ENCODE data around the gene RIT2.

RIT2 gene

GRCh38 chr18:42893977-42894376 lies 221.5 kb downstream of the RIT2 start:
- H3K27ac Mint-ChIP-seq: no peak overlapping the region
- H3K4me1 Mint-ChIP-seq (ENCODE audit: low read depth): no peaks in the 10 kb centered on the region
- H3K36me3 Mint-ChIP-seq (ENCODE audit: low read depth): no peaks in the 10 kb centered on the region
- H3K27me3 Mint-ChIP-seq: no peaks in the 10 kb centered on the region
- no peak overlapping the region for H3K4me3 Mint-ChIP-seq
- peaks cover 6% of the 10 kb centered on the region for H3K9me3 Mint-ChIP-seq

GRCh38 chr18:42892181-42892580 lies 223.3 kb downstream of the RIT2 start:
- Mint-ChIP-seq H3K4me1 (ENCODE audit: low read depth) (no peaks in the 10 kb centered on the region), H3K36me3 (ENCODE audit: low read depth) (no peaks in the 10 kb centered on the region), H3K27ac (no peak overlapping the region), H3K27me3 (no peaks in the 10 kb centered on the region), H3K9me3 (peaks cover 12% of the 10 kb centered on the region), H3K4me3 (no peak overlapping the region)

DNA sequence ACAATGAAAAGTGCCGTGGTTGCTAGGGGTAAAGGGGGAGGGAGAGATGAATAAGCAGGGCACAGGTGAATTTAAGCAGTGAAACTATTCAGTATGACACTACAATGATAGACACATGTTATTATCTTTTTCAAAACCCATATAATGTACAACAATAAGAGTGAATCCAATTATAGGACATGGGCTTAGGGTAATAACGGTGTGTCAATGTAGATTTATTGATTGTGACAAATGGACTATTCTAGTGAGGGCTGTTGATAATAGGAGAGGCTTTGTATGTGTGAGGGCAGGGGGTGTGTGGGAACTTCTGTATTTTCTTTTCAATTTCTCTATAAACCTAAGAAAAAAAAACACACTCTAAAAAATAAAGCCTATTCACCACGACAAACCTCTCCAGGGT lies 223.8 kb downstream of the RIT2 start:
- no peaks in the 10 kb centered on the region for H3K36me3 Mint-ChIP-seq (ENCODE audit: low read depth)
- no peak overlapping the region for H3K27ac Mint-ChIP-seq
- H3K27me3 Mint-ChIP-seq: no peaks in the 10 kb centered on the region
- H3K4me3 Mint-ChIP-seq: no peak overlapping the region
- no peaks in the 10 kb centered on the region for H3K4me1 Mint-ChIP-seq (ENCODE audit: low read depth)
- H3K9me3 Mint-ChIP-seq: peaks cover 12% of the 10 kb centered on the region

- H3K27ac Mint-ChIP-seq: no peak overlapping the region
- no peaks in the 10 kb centered on the region for H3K27me3 Mint-ChIP-seq
- no peaks in the 10 kb centered on the region for H3K4me1 Mint-ChIP-seq (ENCODE audit: low read depth)
- no peaks in the 10 kb centered on the region for H3K36me3 Mint-ChIP-seq (ENCODE audit: low read depth)
- H3K4me3 Mint-ChIP-seq: no peak overlapping the region
- peaks cover 16% of the 10 kb centered on the region for H3K9me3 Mint-ChIP-seq
These were observed 232.3 kb downstream of the RIT2 start for GRCh38 chr18:42883169-42883568.

GRCh38 chr18:42882122-42882521 lies 233.4 kb downstream of the RIT2 start:
- Mint-ChIP-seq H3K27ac (no peak overlapping the region), H3K9me3 (peaks cover 12% of the 10 kb centered on the region), H3K36me3 (ENCODE audit: low read depth) (no peaks in the 10 kb centered on the region), H3K4me3 (no peak overlapping the region), H3K4me1 (ENCODE audit: low read depth) (no peaks in the 10 kb centered on the region), H3K27me3 (no peaks in the 10 kb centered on the region)

DNA sequence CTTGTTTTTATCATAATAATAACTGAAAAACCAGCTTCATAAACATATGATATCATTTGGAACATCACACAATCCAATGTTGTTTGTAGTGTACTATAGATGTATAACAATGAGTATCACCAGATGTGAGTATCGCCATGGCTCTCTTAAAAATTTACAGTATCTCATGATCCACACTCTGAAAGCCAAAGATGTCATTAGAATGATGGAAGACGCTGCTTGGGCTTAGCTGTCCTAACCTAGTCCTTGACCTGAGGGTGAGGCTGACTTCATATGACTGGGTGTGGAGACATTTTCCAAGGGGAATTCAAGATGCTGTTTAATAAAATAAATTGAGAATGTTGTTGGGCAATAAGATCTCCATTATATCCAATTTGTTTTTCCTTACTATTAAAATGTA lies 242.6 kb downstream of the RIT2 start:
- Mint-ChIP-seq H3K4me1 (ENCODE audit: low read depth) (no peaks in the 10 kb centered on the region), H3K4me3 (no peak overlapping the region), H3K9me3 (peaks cover 7% of the 10 kb centered on the region), H3K27ac (no peak overlapping the region), H3K27me3 (no peaks in the 10 kb centered on the region), H3K36me3 (ENCODE audit: low read depth) (no peaks in the 10 kb centered on the region)

DNA sequence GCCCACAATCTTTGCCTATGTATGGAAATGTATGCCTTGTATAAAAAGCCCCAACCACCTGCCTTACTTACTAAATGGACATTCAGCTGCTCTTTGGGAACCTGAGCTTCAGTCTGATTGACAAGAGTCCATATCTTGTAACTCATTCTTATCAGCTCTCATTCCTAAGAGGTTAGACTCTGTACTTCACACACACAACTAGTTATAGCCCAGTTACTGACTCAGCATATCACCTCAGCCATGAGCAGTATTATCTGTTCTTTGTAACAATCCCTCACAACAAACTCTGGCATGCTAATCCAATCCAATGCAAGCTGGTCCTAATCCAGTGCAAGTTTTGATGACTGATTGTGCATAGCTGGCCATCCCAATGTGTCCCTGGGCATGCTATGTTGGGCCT lies 250.6 kb downstream of the RIT2 start:
- no peaks in the 10 kb centered on the region for H3K27me3 Mint-ChIP-seq
- no peak overlapping the region for H3K4me3 Mint-ChIP-seq
- H3K27ac Mint-ChIP-seq: no peak overlapping the region
- H3K36me3 Mint-ChIP-seq (ENCODE audit: low read depth): no peaks in the 10 kb centered on the region
- H3K9me3 Mint-ChIP-seq: peaks cover 5% of the 10 kb centered on the region
- H3K4me1 Mint-ChIP-seq (ENCODE audit: low read depth): no peaks in the 10 kb centered on the region

GRCh38 chr18:42861271-42861670 lies 254.2 kb downstream of the RIT2 start:
- H3K4me3 Mint-ChIP-seq: no peak overlapping the region
- H3K27ac Mint-ChIP-seq: no peak overlapping the region
- H3K27me3 Mint-ChIP-seq: no peaks in the 10 kb centered on the region
- peaks cover 3% of the 10 kb centered on the region for H3K9me3 Mint-ChIP-seq
- H3K4me1 Mint-ChIP-seq (ENCODE audit: low read depth): no peaks in the 10 kb centered on the region
- H3K36me3 Mint-ChIP-seq (ENCODE audit: low read depth): no peaks in the 10 kb centered on the region

GRCh38 chr18:42860548-42860947 lies 254.9 kb downstream of the RIT2 start:
- H3K4me1 Mint-ChIP-seq (ENCODE audit: low read depth): no peaks in the 10 kb centered on the region
- no peak overlapping the region for H3K4me3 Mint-ChIP-seq
- H3K27me3 Mint-ChIP-seq: no peaks in the 10 kb centered on the region
- peaks cover 3% of the 10 kb centered on the region for H3K9me3 Mint-ChIP-seq
- H3K27ac Mint-ChIP-seq: no peak overlapping the region
- H3K36me3 Mint-ChIP-seq (ENCODE audit: low read depth): no peaks in the 10 kb centered on the region

- no peak overlapping the region for H3K27ac Mint-ChIP-seq
- no peak overlapping the region for H3K4me3 Mint-ChIP-seq
- H3K36me3 Mint-ChIP-seq (ENCODE audit: low read depth): no peaks in the 10 kb centered on the region
- H3K9me3 Mint-ChIP-seq: peaks cover 3% of the 10 kb centered on the region
- no peaks in the 10 kb centered on the region for H3K27me3 Mint-ChIP-seq
- H3K4me1 Mint-ChIP-seq (ENCODE audit: low read depth): no peaks in the 10 kb centered on the region
These were observed 255.5 kb downstream of the RIT2 start for GRCh38 chr18:42860011-42860410.

DNA sequence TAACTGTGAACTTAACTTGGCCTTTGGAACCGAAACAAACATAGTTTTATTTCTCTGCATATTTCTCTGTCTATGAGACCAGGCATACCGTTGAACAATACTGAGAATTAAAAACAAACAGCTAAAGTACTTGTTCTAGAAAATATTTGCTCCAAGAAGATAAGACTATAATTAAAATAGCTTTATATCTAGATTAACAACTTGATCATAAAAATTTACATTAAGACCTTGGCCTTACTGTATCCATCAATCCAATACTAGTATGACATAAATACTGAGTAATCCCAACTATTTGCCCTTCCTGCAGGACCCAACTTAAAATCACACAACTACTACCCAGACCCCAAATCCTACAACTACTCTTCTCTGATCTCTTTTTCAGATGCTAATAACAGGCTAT lies 260.9 kb downstream of the RIT2 start:
- Mint-ChIP-seq H3K4me3 (no peak overlapping the region), H3K36me3 (ENCODE audit: low read depth) (no peaks in the 10 kb centered on the region), H3K4me1 (ENCODE audit: low read depth) (no peaks in the 10 kb centered on the region), H3K9me3 (peaks cover 3% of the 10 kb centered on the region), H3K27ac (no peak overlapping the region), H3K27me3 (no peaks in the 10 kb centered on the region)

GRCh38 chr18:42850174-42851083 lies 265.1 kb downstream of the RIT2 start:
- Mint-ChIP-seq H3K27me3 (no peaks in the 10 kb centered on the region), H3K36me3 (ENCODE audit: low read depth) (no peaks in the 10 kb centered on the region), H3K4me3 (no peak overlapping the region), H3K9me3 (peaks cover 3% of the 10 kb centered on the region), H3K4me1 (ENCODE audit: low read depth) (no peaks in the 10 kb centered on the region), H3K27ac (no peak overlapping the region)

- H3K9me3 Mint-ChIP-seq: peaks cover 16% of the 10 kb centered on the region
- no peaks in the 10 kb centered on the region for H3K27me3 Mint-ChIP-seq
- H3K4me1 Mint-ChIP-seq (ENCODE audit: low read depth): no peaks in the 10 kb centered on the region
- no peaks in the 10 kb centered on the region for H3K36me3 Mint-ChIP-seq (ENCODE audit: low read depth)
- H3K27ac Mint-ChIP-seq: no peak overlapping the region
- no peak overlapping the region for H3K4me3 Mint-ChIP-seq
These were observed 276.1 kb downstream of the RIT2 start for GRCh38 chr18:42839408-42839807.

GRCh38 chr18:42838546-42839145 lies 276.8 kb downstream of the RIT2 start:
- Mint-ChIP-seq H3K27me3 (no peaks in the 10 kb centered on the region), H3K27ac (no peak overlapping the region), H3K36me3 (ENCODE audit: low read depth) (no peaks in the 10 kb centered on the region), H3K4me3 (no peak overlapping the region), H3K9me3 (peaks cover 10% of the 10 kb centered on the region), H3K4me1 (ENCODE audit: low read depth) (no peaks in the 10 kb centered on the region)

DNA sequence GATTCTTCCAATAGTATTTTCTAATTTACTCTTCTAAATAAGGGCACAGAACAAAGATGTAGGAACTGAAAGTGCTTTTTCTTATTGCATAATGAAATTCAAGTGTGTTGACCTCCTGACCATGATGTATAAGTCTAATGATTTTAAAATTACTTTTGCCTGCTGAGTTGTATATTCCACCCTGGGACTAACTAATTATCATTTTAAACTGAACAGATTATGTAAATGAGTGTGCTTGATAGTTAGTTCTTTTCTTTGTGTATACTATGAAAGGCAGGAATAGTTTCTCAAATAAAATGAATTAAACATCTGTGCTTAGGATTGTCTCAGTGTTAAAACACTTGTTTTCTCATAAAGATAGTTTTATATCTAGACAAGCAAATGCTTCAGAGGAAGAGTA lies 284.5 kb downstream of the RIT2 start:
- H3K27me3 Mint-ChIP-seq: no peaks in the 10 kb centered on the region
- no peak overlapping the region for H3K27ac Mint-ChIP-seq
- no peaks in the 10 kb centered on the region for H3K36me3 Mint-ChIP-seq (ENCODE audit: low read depth)
- peaks cover 6% of the 10 kb centered on the region for H3K9me3 Mint-ChIP-seq
- H3K4me3 Mint-ChIP-seq: no peak overlapping the region
- H3K4me1 Mint-ChIP-seq (ENCODE audit: low read depth): no peaks in the 10 kb centered on the region

DNA sequence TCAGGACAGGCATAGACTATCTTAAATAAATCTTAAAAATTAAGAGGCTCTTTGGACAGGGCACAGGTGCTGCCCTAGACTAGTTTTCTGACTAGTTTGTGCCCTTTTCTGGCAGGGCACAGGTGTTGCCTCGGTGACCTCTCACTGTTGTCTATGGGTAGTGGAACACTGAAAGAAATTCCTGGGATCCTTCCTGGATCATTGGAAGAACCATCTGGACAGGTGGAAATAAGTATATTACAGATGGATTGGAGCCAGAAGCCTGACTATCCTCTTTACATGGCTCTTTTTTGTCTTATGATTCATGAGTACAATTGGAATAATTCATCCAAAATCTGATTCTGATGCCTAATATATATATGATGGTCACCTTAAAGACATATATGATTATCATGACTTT lies 286.6 kb downstream of the RIT2 start:
- Mint-ChIP-seq H3K27ac (no peak overlapping the region), H3K4me1 (ENCODE audit: low read depth) (no peaks in the 10 kb centered on the region), H3K9me3 (peaks cover 6% of the 10 kb centered on the region), H3K36me3 (ENCODE audit: low read depth) (no peaks in the 10 kb centered on the region), H3K4me3 (no peak overlapping the region), H3K27me3 (no peaks in the 10 kb centered on the region)

All from stimulated activated naive CD8-positive, alpha-beta T cell treated with anti-CD3 and anti-CD28 coated beads, Interleukin-15, Interleukin-2, amounts not matched to agents 100 ng/mL and 50 ng/mL, for 24 hours (primary cell).